Fibroblast of the aortic adventitia (primary cell): ENCODE measurements around the gene UTP25. TPM values are rescaled to one million over a fixed set of nuclear protein-coding genes. Genes with fewer than 3 reads are reported as not detected.

Experiments
- DNase-seq: peaks from one replicate; pipeline ENCODE4 v3.0.0-alpha.2; 2010; ENCODE audit warnings: low read depth
- H3K4me3 ChIP-seq: 2 replicates; pipeline ENCODE4 v1.5.1; 2011; ENCODE audit warnings: low read depth, mild to moderate bottlenecking, control low read depth, low read length, moderate library complexity
- CTCF ChIP-seq: IDR thresholded peaks from 2 replicates; pipeline ENCODE4 v1.5.1; 2011; ENCODE audit warnings: mild to moderate bottlenecking, low read length, control low read depth, inconsistent platforms; ENCODE audit not compliant: insufficient read depth
- total RNA-seq: library from RNA; depleted of rRNA; stranded (reverse); fragments of >200 nt; gene quantifications from 2 replicates; pipeline ENCODE4 v1.2.3, GENCODE V29; 2012; ENCODE audit warnings: low replicate concordance

Gene UTP25
- total RNA-seq, 1 donor, result 32.6 TPM

GRCh38 chr1:209807509-209807908 lies 20.3 kb upstream of the UTP25 start:
- no peak overlapping the region for H3K4me3 ChIP-seq
- no peak for TF ChIP-seq CTCF
- no peak for DNase-seq

- TF ChIP-seq CTCF, result no peak
- no peak overlapping the region for H3K4me3 ChIP-seq
- peak; percentile 93 for DNase-seq
These were observed 19.7 kb upstream of the UTP25 start for GRCh38 chr1:209808059-209808581.

- TF ChIP-seq CTCF, result no peak
- H3K4me3 ChIP-seq, result no peak overlapping the region
- DNase-seq, result no peak
These were observed 18.2 kb upstream of the UTP25 start for GRCh38 chr1:209809611-209810010.

GRCh38 chr1:209810783-209811182 lies 17.0 kb upstream of the UTP25 start:
- H3K4me3 ChIP-seq, result no peak overlapping the region
- DNase-seq, result no peak
- no peak for TF ChIP-seq CTCF

GRCh38 chr1:209813902-209814301 lies 13.9 kb upstream of the UTP25 start:
- DNase-seq, result no peak
- no peak for TF ChIP-seq CTCF
- H3K4me3 ChIP-seq, result no peak overlapping the region

- no peak overlapping the region for H3K4me3 ChIP-seq
- TF ChIP-seq CTCF, result no peak
- no peak for DNase-seq
These were observed 12.3 kb upstream of the UTP25 start for GRCh38 chr1:209815490-209815889.

GRCh38 chr1:209815931-209816341 lies 11.8 kb upstream of the UTP25 start:
- no peak overlapping the region for H3K4me3 ChIP-seq
- no peak for DNase-seq
- TF ChIP-seq CTCF, result no peak
